ENCODE measurements around the gene SORBS2. TPM values are rescaled to one million over a fixed set of nuclear protein-coding genes. Genes with fewer than 3 reads are reported as not detected.

The SORBS2 gene
- total and polyA plus RNA-seq, 2 experiments from 2014 or later, result 0.32 to 1.5 TPM

GRCh38 chr4:185589067-185589836, 222.7 kb downstream of the SORBS2 start:
- Histone ChIP-seq H3K4me3 (no peak overlapping the region), H4K20me1 (ENCODE audit: insufficient read depth) (no peaks in the 10 kb centered on the region), H3K9ac (no peak overlapping the region), H3K9me3 (ENCODE audit: low read depth) (no peaks in the 10 kb centered on the region), H2AFZ (no peak overlapping the region), H3K4me1 (ENCODE audit: insufficient read depth) (no peaks in the 10 kb centered on the region), H3K27me3 (replicated peaks; ENCODE audit: insufficient read depth) (no peaks in the 10 kb centered on the region; the same call in 1 of the 2 replicates), H3K4me2 (ENCODE audit: unreplicated experiment) (no peak overlapping the region), H3F3A (ENCODE audit: insufficient read depth) (no peaks in the 10 kb centered on the region), H3K79me2 (ENCODE audit: insufficient read depth) (no peaks in the 10 kb centered on the region), H3K36me3 (ENCODE audit: low read depth) (no peaks in the 10 kb centered on the region), H3K9me2 (ENCODE audit: insufficient read depth) (no peaks in the 10 kb centered on the region), H3K27ac (0 out of 2 replicates have a peak overlapping the region, but pooled peaks have one; percentile 2)
- WGBS, 2 experiments (ENCODE audit: low coverage in 1 of 2, low lambda C conversion rate in 2 of 2, missing lambda C conversion rate in 2 of 2), result 71 to 72% methylated on average over 13 of the region's 13 CpGs
- no peak for TF ChIP-seq EZH2 (IDR thresholded peaks at IDR 0.05; ENCODE audit: insufficient read depth, poor library complexity, severe bottlenecking)
- no peak for TF ChIP-seq EZH2phosphoT487 (IDR thresholded peaks at IDR 0.05; ENCODE audit: insufficient read depth, low read depth)
- in situ Hi-C loops (cut with MboI), result no loop called here
- DNase-seq, result peak; percentile 40

GRCh38 chr4:185587427-185588161, 224.4 kb downstream of the SORBS2 start:
- in situ Hi-C loops (cut with MboI), result no loop called here
- H2AFZ ChIP-seq, result no peak overlapping the region

GRCh38 chr4:185587030-185587426, 225.0 kb downstream of the SORBS2 start:
- Histone ChIP-seq H3K36me3 (ENCODE audit: low read depth) (no peaks in the 10 kb centered on the region), H3K9me3 (ENCODE audit: low read depth) (no peaks in the 10 kb centered on the region), H3K9me2 (ENCODE audit: insufficient read depth) (no peaks in the 10 kb centered on the region), H4K20me1 (ENCODE audit: insufficient read depth) (no peaks in the 10 kb centered on the region), H2AFZ (no peak overlapping the region), H3K27me3 (replicated peaks; ENCODE audit: insufficient read depth) (no peaks in the 10 kb centered on the region; the same call in 1 of the 2 replicates), H3K27ac (no peak overlapping the region), H3K79me2 (ENCODE audit: insufficient read depth) (no peaks in the 10 kb centered on the region), H3K9ac (no peak overlapping the region), H3F3A (ENCODE audit: insufficient read depth) (no peaks in the 10 kb centered on the region), H3K4me3 (no peak overlapping the region), H3K4me2 (ENCODE audit: unreplicated experiment) (no peak overlapping the region), H3K4me1 (ENCODE audit: insufficient read depth) (no peaks in the 10 kb centered on the region)
- in situ Hi-C loops (cut with MboI), result no loop called here
- DNase-seq, result no peak
- 47% methylated on average over 6 of the region's 6 CpGs for WGBS, 2 experiments (ENCODE audit: low coverage in 1 of 2, low lambda C conversion rate in 2 of 2, missing lambda C conversion rate in 2 of 2)
- TF ChIP-seq EZH2 (IDR thresholded peaks at IDR 0.05; ENCODE audit: insufficient read depth, poor library complexity, severe bottlenecking), result no peak
- no peak for TF ChIP-seq EZH2phosphoT487 (IDR thresholded peaks at IDR 0.05; ENCODE audit: insufficient read depth, low read depth)

More at GRCh38 chr4:185587427-185588161, 224.4 kb downstream of the SORBS2 start:
- Histone ChIP-seq H3K9me2 (ENCODE audit: insufficient read depth) (no peaks in the 10 kb centered on the region), H3K9me3 (ENCODE audit: low read depth) (no peaks in the 10 kb centered on the region), H3K9ac (no peak overlapping the region), H3K4me3 (no peak overlapping the region), H3K27me3 (replicated peaks; ENCODE audit: insufficient read depth) (no peaks in the 10 kb centered on the region; the same call in 1 of the 2 replicates), H4K20me1 (ENCODE audit: insufficient read depth) (no peaks in the 10 kb centered on the region), H3K79me2 (ENCODE audit: insufficient read depth) (no peaks in the 10 kb centered on the region), H3K4me1 (ENCODE audit: insufficient read depth) (no peaks in the 10 kb centered on the region), H3K4me2 (ENCODE audit: unreplicated experiment) (no peak overlapping the region), H3F3A (ENCODE audit: insufficient read depth) (no peaks in the 10 kb centered on the region), H3K27ac (no peak overlapping the region), H3K36me3 (ENCODE audit: low read depth) (no peaks in the 10 kb centered on the region)
- WGBS, 2 experiments (ENCODE audit: low coverage in 1 of 2, low lambda C conversion rate in 2 of 2, missing lambda C conversion rate in 2 of 2), result 37 to 40% methylated on average over 32 of the region's 32 CpGs
- DNase-seq, result no peak
- no peak for TF ChIP-seq EZH2 (IDR thresholded peaks at IDR 0.05; ENCODE audit: insufficient read depth, poor library complexity, severe bottlenecking)
- TF ChIP-seq EZH2phosphoT487 (IDR thresholded peaks at IDR 0.05; ENCODE audit: insufficient read depth, low read depth), result no peak

- Histone ChIP-seq H3K9me3 (ENCODE audit: low read depth) (no peaks in the 10 kb centered on the region), H3K79me2 (ENCODE audit: insufficient read depth) (no peaks in the 10 kb centered on the region), H3K4me2 (ENCODE audit: unreplicated experiment) (no peak overlapping the region), H3K9ac (no peak overlapping the region), H3K4me1 (ENCODE audit: insufficient read depth) (no peaks in the 10 kb centered on the region), H3K36me3 (ENCODE audit: low read depth) (no peaks in the 10 kb centered on the region), H4K20me1 (ENCODE audit: insufficient read depth) (no peaks in the 10 kb centered on the region), H3K27ac (no peak overlapping the region), H3K4me3 (no peak overlapping the region), H3F3A (ENCODE audit: insufficient read depth) (no peaks in the 10 kb centered on the region), H3K27me3 (replicated peaks; ENCODE audit: insufficient read depth) (no peaks in the 10 kb centered on the region; the same call in 1 of the 2 replicates), H3K9me2 (ENCODE audit: insufficient read depth) (no peaks in the 10 kb centered on the region), H2AFZ (no peak overlapping the region)
- DNase-seq, result no peak
- 16 to 36% methylated on average over 1 of the region's 1 CpG for WGBS, 2 experiments (ENCODE audit: low coverage in 1 of 2, low lambda C conversion rate in 2 of 2, missing lambda C conversion rate in 2 of 2)
- in situ Hi-C loops (cut with MboI), result no loop called here
- TF ChIP-seq EZH2phosphoT487 (IDR thresholded peaks at IDR 0.05; ENCODE audit: insufficient read depth, low read depth), result no peak
- TF ChIP-seq EZH2 (IDR thresholded peaks at IDR 0.05; ENCODE audit: insufficient read depth, poor library complexity, severe bottlenecking), result no peak
Measured at GRCh38 chr4:185585211-185585610, 226.8 kb downstream of the SORBS2 start.

Measured in GM23248 (cell line).